ENCODE data around the gene CAPZB.

Gene CAPZB

DNA sequence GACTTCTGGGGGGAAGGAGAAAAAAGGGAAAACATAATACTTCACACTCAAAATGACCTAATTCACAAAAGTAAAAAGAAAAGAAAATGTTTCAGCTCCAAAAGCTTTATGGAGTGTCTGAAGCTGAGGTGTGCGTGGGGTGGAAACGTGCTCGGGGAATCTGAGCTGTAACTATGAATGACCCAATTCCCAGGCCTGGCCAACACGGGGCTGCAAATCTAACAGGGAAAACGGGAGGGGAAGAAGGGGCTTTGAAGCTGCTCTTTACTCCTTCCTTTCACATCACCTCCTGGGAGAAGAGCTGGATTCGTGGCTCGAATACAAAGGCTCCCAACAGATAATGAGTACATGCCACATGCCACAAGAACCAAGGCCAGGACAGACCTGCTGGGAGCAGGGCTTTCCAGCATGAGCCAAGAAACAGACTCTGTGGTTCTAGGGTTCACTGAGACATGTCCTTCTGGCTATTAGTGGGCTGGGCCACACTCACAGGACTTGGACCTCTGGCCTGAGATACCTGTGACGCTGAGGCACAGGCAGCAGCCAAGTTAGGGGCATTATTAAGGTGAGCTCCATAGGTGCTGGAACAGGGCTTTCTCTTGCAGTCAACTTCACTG, 121.7 kb downstream of the CAPZB start:
- no peak for DNase-seq

DNA sequence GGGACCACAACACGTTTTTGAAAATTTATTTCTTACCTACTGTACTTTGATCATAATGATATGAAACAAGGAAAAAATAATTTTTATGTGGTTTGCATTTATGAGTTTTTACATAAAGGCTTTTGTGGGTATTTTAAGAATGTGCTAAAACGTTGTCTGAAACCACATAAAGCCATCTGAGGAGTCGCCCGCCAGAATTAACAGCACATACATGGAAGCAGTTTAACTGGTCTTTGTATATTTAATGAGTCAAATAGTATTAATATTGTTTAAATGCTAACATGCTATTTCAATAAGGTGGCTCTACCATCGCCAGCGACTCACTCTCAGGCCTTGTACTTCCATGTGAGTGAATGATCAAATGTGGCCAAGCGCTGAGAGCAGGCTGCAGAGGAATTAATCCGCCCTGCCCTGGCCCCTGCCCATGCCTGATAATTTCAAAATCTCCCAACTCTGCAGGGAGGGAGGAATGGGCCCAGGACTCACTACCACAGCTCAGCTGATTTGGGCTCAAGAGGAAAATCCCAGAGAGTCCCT, 123.7 kb downstream of the CAPZB start:
- DNase-seq: no peak

DNA sequence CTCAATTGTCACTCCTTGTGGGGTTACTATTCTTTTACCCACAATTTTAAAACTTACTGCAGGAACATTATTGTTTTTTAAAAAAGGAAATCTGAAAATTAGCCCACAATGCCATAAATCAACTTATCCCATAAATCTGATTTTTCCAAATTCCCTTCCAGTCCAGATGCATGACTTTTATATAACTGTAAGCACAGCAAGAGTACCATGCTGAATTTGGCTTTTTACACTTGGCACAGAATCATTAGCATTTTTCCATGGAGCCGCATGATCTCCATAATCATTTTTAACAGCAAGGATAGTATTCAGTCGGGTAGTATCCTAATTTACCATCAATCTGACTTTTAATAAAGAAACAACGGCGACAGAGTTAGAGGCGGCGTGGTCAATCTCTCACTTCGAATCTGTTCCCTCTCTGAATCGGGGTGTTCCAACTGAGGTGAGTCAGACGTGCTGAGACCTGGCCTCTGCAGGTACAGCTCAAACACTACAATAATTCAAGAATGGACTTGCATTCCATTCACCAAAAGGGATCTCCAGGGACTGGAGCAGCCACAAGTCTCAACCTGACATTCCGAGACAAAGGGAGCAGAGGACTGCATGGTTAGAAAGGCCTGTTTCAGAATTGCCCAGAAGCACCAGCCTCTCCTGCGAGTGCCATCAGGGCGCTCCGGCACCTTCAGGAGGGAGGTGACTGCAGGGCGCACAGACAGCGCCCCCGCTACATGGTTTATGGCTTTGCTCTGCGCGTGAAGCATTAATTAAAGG, 124.3 kb downstream of the CAPZB start:
- no peak for DNase-seq

DNA sequence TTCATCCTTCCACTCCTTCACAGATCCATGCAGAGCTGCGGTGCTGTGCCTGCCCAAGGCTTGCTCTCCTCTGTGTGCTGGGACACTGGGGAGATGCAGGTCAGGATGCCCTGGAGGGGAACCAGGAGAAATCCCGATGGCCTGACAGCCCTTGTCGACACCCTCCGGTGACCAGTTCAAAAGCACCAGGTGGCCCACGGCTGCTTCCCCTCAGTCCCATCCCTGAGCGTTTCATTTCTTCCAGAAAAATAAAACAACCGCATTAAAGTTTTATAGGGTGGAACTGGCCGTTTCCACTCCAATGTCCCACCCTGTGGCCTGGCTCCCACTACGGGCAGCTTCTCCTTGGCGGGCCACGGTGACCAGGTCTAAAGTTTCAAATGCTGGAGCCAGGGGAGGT, 124.9 kb downstream of the CAPZB start:
- DNase-seq: no peak

DNA sequence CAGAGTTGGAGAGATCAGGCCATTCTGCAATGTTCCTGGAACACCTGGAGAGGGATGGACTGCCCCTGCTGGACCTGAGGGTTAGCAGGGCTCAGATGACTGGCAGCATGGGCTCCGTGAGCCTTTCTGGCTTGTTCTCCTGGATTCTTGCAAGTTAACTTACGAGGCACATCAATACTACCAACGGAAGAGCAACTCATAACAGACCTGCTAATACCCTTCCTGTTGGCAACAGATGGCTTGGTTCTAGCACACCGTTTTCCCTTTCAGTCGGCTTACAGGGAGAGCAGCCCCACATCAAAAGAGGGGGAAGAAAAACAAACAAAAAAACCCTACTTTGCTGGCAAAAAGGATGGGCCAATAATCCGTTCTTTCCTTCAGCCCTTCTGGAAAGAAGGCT, 125.3 kb downstream of the CAPZB start:
- no peak for DNase-seq

DNA sequence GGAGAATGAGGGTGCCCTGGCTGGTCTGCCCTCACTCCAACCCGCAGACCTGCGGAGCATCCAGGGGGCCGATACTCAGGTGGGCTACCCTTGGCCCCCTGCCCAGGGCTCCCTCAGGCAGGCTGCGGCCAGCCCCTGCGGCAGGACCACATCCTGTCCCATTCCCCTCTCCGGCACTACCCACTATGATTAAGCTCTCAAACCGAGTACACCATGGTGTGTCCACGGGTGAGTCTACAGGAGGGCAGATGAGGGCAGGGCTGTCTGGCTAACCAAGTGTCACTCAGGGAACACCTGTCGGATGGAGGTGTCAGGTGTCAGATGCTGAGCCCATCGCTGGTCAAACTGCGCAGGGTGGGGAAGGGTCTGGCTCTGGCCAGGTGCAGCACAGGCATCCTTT, 126.0 kb downstream of the CAPZB start:
- DNase-seq: no peak

DNA sequence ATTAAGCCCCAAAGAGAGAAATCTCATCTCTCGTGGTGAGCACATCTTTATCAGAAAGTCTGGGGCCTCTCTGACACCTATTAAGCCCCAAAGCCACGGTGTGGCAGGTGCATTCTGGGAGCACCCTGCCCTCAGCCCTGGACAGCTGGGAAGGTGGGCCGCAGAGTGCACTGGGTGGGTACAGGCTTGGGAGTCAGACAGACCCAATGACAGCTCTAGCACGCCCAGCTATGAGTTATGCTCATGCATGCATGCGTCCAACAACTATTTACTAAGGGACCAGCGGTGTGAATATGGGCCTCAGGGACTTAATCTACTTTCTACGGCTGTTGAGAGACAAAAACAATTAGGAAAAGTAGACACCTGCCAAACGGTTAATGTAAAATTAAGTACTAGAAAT, 126.6 kb downstream of the CAPZB start:
- no peak for DNase-seq

DNA sequence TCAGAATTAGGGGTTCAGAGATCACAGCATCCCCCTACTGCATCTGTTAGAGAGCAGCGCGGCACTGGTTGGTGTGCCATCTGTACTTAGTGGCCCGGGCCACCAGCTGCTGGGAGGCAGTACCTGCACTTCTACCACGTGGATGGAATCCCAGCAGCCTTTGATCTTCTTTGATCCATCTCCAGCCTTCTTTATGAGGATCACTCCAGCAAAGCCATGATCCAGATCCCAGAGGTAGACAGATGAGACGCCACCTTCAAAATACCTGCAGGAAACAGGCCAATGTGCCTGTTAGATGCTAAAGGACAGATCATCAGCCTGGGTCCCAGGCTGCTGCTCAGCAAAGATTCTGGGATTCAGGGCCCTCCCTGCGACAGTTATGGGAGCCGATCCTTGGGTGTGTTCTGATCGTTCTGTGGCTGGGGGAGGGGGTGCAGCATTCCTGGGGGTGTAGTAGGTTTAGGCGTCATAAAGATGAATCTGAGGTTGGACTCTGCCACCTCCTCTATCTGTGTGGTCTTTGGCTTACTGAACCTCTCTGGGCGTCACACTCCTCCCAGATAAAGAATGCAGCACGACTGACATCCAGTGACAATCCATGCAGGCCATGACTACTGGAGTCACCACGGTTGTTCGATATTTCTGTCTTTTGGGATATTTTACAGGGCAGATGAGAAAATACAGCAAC, 127.9 kb downstream of the CAPZB start:
- DNase-seq: no peak

DNA sequence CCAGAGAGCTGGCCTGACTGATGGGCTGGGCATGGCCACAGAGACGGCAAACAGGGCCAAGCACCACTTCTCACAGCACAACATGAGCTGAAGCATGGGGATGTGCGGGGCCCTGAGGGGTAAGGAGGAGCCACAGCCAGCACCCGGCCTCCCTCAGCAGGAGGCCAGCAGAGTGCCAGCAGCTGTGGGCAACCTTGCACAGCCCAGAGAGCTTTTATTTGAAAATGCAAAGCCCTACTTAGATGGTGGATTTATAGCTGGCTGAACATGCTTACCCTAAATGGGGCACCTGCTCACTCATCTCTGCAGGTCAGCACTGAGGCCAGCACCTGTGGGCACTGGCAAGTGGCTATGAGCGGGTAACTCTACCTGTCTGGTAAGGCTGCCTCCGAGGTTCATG, 129.1 kb downstream of the CAPZB start:
- DNase-seq: no peak

DNA sequence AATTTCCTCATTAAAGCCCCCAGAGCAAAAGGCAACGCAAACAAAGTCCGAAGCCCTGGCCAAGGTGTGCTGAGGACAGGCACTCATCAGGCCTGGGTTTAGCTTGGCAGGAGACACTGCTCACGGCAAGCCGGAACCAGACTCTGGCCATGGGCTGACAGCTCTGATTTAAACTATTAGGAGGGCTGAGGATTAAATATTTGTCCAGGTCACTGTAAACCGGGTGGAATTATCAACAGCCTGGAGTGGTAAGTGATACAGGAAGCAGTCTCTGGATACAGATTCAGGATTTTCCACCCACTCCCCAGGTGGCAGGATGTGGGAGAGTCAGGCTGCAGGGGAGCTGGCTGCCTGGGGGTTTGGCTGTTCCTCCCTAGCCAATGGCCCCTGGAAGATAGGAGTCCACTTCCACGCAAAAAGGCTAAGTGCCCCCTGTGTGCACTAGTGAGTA, 130.8 kb downstream of the CAPZB start:
- DNase-seq: no peak

DNA sequence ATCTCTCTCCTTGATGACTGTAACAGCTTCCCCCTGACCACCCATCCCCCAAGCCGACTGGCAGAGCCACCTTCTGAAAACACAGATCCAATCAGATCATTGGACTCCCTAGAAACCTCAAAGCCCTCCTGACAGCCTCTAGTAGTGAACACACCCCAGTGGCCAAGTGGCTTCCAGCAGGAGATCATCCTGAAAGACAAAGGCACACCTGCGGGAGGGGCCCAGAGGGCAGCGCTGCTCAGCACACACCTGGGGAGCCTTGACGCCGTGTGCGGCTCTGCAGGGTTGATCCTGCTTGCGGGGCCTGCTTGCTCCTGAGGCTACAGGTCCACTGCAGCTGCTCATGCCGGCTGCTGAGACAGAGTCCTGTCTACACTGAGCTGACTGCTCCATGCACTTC, 131.7 kb downstream of the CAPZB start:
- no peak for DNase-seq

DNA sequence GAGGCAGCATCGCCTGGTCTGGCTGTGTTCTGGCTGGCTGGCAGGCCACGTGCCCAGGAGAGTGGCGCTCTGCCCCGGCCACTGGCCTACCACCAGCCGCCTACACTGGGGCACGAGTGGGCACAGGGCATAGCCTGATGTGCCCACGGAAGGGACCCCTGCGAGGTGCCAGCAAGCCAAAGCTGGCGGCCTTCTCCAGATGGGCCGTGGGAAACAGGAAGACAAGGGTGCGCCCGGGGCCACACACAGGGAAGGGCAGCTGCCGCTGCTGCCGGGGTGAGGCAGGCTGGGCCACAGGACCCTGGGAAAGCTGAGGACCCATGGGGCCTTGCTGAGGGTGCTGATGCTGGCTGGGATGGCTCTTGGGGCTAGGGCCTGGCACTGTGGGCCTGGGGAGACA, 132.5 kb downstream of the CAPZB start:
- DNase-seq: no peak

DNA sequence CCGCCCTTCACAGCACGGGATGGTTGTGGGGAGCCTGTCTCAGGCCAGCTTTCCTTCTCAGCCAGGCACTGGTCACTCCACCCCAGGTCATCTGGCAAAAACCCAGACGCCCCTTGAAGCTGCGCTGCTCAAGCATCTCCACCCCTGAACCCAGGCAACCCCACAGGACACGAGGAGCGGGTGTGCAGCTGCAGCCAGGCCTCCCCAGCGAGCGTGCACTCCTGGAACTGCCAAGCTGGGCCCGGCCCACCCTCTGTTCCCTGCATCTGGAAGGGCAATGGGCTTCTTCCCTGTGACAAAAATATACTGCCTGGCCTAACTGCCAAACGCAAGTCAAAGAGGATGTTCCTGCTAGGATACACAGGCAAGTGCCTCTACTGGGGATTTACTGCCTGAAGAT, 133.5 kb downstream of the CAPZB start:
- no peak for DNase-seq

DNA sequence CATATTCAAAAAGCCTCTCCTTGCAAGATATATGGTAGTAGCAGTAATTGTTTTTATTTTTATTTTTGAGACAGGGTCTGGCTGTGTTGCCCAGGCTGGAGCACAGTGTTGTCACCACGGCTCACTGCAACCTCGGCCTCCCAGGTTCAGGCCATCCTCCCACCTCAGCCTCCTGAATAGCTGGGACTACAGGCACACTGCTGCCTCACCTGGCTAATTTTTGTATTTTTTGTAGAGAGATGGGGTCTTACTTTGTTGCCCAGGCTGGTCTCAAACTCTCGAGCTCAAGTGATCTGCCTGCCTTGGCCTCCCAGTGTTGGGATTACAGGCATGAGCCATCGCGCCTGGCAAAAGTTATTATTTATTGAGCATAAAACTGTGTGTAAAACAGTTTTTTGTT, 134.8 kb downstream of the CAPZB start:
- DNase-seq: no peak

DNA sequence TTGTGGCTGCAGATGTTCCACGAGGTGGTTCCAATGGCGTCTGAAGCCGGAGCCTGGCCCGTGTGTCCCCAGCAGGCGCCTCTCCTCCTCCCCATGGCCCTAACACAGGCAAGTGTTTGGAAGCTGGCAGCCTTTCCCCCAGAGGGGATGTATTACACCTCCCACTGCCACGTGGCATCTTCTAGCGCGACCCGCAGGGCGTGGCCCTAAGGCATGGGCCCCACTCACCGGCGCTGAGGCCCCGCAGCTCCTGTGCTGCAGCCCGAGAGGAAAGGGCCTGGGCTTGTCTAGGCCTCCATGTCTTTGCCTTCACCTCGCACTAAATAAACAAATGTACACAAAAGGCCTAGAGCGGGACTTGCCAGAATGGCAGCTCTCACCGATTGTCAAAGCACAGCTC, 135.3 kb downstream of the CAPZB start:
- no peak for DNase-seq

DNA sequence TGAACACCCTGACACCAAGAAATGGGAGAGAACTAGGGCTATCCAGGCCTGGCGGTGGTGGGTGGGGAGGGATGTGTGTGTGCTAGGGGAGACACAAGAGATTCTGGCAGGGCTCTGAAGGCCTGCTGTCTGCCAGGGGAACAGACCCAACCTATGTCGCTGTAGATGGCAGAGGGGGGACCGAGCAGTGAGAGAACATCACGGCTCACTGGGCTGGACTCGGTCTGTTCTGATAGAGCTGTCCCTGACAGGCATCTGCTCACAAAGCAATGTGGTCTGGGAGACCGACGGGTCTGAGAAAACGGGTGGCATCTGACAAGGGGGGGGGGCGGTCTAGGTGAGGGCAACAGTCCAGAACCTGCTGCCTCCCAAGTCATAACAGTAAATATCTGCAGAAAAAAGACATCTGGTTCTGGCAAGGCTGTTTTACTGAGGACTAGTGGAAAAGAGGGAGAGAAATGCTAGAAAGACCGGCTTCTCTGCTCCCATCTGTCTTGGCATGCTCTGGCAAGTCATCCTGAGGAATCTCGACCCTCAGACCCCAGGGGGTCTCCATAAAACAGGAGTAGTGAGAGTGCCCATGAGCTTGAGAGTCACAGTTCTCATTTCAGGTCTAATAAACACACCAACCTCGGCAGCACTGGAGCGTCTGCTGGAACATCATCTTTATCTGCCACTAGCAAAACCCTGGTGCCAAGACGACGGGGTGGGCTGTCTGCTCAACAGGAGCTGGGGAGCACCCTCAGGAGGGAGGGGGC, 136.7 kb downstream of the CAPZB start:
- DNase-seq: no peak

DNA sequence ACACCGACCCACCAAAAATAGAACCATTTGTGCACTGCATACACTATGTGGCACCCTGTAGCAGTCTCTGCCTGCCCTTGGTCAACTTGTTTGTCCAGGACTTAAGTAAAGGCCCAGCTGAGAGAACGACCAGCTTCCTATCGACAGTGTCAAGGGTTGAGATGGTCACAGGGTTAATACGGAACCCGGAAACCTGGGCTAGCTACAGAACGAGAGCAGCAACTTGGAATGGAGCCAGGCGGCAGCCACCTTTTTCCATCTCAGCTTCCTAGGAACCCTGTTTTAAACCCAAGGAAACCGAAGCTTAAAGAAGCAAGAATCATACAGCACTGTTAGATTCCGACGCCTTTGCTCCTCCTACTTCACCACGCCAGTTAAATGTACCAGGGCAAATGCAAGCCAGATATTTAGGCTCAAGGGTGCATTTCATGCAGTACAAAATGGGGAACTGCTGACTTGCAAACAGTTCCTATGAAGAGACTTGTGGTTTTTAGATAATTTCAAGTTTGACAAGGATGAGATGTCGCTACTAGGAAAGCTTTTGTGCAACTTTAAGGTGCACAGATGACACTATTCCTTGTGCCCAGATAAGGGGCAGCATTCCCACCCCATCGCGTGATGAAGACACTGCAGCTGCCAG, 137.7 kb downstream of the CAPZB start:
- DNase-seq: no peak

DNA sequence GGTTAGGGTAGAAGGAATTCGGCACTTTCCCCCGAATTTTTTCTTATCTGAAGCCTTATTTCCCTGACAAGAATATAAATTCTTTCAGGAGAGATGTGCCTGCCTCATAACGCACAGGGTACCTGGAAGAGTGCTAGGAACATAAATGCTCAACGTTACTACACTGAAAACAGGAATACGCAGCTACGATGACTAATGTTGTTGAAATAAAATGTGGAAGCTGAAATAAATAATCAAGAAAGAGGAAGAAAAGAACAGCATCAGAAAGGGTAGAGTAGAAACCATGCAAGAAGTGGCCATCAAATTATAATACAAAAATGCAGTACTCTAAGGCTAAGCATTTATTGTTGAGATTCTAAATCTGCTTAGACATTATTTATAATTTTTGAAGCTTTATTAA, 139.3 kb downstream of the CAPZB start:
- no peak for DNase-seq

DNA sequence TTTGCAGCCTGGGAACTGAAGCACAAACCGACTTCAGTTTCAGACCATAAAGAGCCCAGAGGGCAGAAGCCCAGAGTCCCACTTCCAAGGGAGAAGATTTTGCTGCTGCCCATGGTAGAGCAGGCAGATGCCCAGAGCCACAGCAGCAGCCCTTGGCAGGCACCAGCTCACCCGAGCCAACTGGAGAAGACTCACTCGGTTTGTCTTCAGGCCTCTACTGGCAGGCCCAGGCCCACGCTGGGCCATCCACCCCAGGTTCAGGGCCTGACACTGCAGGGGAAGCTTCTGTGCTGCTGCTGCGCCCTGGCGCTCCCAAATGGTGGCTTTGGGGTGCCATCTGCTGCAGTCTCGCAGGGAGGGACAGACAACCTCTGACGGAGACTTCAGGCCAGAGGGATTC, 139.9 kb downstream of the CAPZB start:
- DNase-seq: no peak

DNA sequence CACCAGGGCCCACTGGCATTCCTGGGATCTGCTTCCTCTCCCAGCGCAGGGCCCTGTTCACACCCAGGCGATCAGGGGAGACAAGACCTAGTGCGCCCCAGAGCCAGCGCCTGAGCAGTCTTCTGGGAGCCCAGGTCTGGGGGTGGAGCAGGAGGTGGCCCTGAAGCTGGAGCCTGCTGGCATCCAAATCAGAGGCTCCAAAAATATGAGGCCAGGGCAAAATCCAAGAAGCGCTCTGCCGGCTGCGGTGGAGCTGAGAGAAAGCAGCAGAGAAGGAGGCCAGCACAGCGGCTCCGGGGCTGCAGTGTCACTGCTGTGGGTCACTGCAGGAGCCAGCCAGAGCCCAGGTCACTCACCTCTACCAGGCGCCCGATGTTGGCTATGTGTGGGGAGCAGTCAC, 140.5 kb downstream of the CAPZB start:
- DNase-seq: no peak

DNA sequence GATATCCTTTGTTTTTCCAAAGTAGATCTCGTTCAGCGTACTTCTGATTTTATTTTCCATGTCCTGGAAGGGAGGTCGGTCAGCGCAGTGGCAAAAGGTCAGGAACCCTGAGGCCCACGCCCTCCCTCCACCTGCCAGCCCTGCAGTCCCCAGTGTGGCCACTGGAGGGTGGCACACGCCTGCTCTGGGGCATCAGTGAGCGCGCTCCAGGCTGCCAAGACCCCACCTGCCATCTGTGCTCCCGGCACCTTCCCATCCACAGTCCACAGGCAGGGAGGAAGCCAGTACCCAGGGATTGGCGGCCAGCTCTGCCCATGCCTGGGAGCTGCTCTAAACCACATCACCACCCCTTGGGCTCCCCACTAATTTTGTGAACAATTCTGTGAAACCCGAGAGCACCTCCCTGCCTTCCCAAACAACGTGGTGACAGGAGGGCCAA, 140.9 kb downstream of the CAPZB start:
- DNase-seq: peak; percentile 14

DNA sequence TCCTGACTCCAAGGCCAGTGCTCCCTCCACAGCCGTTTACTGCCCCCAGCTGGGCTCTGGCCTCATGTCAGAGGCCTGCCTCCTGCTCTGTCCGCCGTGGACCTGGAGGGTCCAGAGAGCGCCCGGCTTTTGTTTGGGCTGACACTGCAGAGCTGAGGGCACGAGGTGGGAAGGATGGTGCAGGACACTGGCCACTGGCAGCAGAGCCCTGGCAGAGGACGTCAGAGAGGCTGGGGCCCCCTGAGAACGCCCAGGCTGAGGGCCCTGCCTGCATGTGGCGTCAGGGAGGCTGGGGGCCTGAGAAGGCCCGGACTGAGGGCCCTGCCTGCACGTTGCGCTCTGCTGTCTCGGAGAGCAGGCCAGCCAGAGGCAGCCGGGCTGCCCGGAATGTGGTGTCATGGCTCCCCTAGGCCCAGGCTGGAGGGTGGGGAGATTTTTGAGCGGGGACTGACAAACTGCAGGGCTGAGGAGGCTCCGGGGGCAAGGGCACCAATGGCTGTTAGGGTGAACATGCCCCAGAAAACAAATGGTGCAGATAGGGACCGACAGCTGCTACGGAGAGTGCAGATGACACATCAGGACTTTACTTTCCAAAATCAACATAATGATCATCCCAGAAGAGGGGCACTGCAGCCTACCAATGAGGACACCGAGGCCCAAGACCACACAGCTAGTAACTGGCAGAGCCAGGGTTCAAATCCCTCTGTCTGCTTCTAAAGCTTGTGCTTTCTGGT, 141.6 kb downstream of the CAPZB start:
- no peak for DNase-seq

Data from stimulated activated naive CD4-positive, alpha-beta T cell treated with Interleukin-2 at 50 U/mL for 16 hours (primary cell).